Putamen (tissue), 1 donor: ENCODE results near the gene TSPYL2.
A peak's percentile ranks its signal among the peaks of the same experiment; 100 is the strongest.

Experiments used
- DNase-seq: peaks from one replicate; pipeline ENCODE4 v3.0.0-alpha.2; 2016; ENCODE audit warnings: low spot score

Gene TSPYL2

DNA sequence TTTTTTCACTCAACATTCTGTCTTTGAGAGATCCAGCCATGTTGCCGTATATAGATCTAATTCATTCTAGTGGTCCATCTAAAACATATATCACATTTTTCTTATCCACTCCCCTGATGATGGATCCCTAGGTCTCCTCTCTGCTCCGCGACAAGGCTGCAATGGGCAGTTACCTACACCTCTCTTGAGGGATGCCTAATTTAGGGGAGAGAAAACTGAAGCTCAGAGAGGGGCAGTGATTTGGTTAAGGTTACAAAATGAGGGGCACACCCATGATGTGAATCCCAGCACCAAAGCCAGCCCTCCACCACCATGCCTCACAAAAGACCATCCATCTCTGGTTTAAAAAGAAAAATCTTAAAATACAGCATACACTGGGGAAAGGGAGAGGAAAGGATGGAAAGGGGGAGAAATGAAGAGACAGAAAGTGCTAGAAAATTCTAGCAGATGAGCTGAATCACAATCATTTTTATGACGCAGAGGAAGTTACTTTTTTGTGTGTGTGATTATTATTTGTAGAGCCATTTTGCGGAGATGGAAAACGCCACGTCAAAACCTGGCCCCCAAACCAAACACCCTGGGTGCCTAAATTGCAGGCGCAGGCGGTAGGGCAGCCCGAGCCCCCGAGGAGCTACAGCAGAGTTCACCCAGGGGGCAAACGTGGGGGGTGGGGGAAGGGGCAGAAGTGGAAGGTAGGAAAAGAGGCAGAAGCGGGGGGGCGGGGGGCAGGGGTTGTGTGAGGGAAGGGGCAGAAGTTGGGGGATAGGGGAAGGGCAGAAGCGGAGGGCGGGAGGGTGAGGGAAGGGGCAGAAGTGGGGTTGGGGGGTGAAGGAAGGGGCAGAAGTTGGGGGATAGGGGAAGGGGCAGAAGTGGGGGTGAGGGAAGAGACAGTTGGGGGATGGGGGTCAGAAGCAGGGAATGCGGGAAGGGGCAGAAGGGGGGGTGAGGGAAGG, 1.3 kb upstream of the TSPYL2 start:
- DNase-seq, result no peak

DNA sequence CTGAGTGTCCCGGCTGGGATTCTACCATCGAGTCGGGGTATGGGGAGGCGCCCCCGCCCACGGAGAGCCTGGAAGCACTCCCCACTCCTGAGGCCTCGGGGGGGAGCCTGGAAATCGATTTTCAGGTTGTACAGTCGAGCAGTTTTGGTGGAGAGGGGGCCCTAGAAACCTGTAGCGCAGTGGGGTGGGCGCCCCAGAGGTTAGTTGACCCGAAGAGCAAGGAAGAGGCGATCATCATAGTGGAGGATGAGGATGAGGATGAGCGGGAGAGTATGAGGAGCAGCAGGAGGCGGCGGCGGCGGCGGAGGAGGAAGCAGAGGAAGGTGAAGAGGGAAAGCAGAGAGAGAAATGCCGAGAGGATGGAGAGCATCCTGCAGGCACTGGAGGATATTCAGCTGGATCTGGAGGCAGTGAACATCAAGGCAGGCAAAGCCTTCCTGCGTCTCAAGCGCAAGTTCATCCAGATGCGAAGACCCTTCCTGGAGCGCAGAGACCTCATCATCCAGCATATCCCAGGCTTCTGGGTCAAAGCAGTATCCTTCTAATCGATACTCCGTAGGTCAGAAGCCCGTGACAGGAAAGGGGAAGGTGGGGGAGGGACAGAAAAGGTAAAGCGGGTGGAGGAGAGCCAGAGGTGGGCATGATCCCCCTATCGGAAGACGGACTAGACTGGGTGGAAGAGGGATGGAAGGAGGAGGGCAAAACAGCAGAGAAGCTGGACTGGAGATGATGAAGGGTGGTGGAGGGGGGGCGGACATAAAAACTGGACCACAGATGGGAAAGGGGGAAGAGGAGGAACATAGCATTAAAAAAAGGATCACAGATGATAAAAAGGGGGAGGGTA, 828 bp downstream of the TSPYL2 start:
- DNase-seq, result no peak

- no peak for DNase-seq
Measured at GRCh38 chrX:53084043-53084570, 1.9 kb downstream of the TSPYL2 start.

- DNase-seq, result no peak
Measured at GRCh38 chrX:53084863-53085262, 2.7 kb downstream of the TSPYL2 start.

GRCh38 chrX:53085661-53086229, 3.6 kb downstream of the TSPYL2 start:
- no peak for DNase-seq

GRCh38 chrX:53086464-53086863, 4.3 kb downstream of the TSPYL2 start:
- no peak for DNase-seq

DNA sequence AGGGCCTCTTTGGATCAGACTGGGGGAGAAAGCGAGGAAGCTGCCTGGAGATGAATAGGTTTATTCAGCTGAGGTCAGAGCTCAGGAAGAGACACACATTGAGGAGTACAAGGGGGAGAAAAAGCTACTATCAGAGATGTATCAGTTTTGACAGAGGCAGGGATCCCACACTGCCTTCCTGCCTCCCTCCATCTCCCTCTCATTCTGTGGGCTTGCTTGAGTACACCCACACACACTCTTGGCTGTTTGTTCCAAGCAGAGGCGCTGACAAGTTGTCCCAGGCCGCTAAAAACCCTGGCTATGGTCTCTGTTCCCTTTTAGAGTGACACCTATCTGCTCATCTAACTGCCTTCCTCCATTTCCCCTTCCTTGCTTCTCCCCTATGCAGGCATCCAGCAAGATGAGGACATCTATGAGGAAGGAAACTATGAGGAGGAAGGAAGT, 5.2 kb downstream of the TSPYL2 start:
- DNase-seq, result no peak

GRCh38 chrX:53088136-53088974, 6.2 kb downstream of the TSPYL2 start:
- DNase-seq, result peak; percentile 74

- no peak for DNase-seq
Measured at GRCh38 chrX:53089224-53089842, 7.2 kb downstream of the TSPYL2 start.

- no peak for DNase-seq
Measured at GRCh38 chrX:53089925-53090324, 7.8 kb downstream of the TSPYL2 start.

DNA sequence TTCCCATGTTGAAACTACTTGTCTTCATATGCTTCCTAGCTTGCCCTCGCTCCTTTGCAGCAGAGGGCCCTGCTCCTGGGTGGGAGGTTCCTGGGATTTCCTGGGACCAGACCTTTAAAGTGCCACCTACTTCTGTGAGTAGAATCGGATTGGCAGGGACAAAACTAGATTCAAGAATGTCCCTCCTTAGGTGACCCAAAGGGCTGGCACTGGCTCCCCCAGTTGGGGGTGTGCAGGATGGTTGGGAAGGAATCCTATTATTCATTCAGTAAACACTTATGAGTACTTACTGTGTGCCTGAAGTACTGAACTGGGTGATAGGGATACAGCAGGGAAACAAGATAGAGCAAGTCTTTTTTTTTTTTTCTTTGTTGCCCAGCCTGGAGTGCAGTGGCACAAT, 9.2 kb downstream of the TSPYL2 start:
- DNase-seq, result no peak

- peak; percentile 57 for DNase-seq
Measured at GRCh38 chrX:53093177-53093655, 11.0 kb downstream of the TSPYL2 start.

DNA sequence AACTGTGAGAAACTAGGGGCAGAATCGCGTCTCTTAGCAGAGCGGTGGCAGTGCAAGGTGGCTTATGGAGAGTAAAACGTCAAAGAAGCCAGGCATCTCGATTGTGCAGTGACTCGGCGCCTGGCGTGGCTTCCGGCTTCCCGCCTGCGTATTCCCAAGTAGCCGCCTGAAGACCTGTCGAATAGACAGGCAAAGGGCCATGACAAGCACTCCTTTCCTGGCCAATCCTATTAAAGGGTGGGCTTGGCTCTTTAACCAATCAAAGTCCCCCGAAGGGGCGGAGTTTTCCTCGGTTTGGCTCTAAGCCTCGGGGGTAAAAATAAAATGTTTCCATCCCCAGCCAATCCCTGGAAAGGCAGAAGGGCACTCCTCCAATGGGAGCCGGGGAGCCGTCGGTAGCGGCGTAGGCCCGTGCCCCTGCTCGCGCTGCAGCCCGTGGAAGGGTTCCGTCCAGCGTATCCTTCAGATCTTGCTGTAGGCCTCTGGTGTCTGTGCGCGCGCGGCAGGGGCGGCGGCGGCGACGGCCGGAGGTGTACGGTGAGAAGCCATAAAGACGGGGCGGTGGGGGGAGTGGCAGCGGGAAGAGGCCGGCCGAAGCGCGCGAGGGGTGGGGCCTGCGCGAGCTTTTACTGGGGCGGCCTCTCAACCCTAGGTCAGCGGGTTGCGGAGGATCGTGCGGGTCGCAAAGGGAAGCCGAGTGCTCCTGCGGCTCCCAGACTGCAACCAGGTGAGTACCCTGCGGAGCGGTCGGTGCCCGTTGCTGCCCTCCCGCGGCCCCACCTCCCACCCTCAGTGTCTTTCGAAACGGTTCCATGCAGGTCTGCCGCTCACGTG, 11.8 kb downstream of the TSPYL2 start, which contains the start of gene KANTR:
TSS of gene KANTR (plus strand) at position 395 of the 834 bp plus-strand sequence. CDS start 30,131 bp downstream, outside the sequence.
- peak; percentile 91 for DNase-seq

- no peak for DNase-seq
Measured at GRCh38 chrX:53094582-53094905, 12.4 kb downstream of the TSPYL2 start.

DNA sequence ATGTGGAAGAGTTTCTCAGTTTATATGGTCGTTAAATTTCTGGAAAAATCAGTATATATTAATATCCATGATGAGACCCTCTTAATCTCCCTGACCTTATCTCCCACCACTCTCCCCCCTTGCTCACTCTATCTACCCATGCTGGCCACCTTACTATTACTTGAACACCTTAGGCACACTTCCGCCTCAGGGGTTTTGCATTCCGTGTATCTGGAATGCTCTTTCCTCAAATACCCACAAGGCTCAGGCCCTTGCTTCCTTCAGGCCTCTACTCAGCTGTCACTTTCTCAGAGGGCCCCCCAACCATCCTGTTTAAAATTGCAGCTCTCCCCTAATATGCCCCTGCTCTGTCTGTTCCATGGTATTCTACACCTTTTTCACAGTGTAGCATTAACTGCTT, 13.6 kb downstream of the TSPYL2 start:
- no peak for DNase-seq

DNA sequence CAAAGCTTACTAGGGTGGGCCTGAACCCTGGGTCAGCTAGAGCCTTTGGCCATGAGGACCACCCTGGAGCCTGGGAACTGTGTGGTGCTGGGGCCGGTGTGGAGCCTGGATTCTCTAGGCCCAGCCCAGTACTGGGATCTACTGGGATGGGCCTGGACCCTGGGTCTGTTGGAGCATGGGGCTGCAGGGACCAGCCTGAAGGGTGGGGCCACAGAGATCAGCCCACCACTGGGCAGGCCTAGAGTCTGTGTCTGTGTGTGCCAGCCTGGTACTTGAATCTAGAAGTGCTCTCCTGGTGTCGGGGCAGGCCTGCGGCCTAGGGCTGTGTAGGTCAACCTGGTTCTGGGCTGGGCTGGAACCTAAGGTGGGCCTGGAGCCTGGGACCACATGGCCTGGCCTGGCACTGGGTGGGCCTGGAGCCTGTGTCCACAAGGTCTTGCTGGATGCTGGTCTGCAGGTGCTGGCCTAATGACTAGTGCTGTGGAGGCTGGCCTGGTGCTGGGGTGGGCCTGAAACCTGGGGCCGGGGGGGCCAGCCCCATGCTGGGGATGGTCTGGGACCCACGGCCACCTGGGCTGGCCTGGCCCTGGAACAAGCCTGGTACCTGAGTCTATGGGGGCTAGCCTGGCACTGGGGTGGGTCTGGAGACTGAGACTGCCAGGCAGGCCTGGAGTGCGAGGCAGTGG, 32.8 kb downstream of the TSPYL2 start:
- DNase-seq, result no peak

DNA sequence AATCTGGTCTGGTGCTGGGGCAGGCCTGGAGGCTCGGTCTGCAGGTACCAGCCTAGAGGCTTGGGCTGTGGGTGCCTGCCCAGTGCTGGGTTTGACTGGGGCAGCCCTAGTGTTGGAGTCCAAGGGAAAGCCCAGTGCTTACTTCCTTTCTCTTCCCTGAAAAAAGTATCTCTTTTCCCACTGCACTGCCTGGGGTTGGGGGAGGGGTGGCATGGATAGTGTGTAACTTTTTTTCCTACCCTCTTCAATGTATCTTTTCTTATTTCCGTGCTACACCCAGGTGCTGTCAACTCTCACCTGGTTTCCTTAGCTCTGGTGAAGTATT, 33.3 kb downstream of the TSPYL2 start:
- no peak for DNase-seq

DNA sequence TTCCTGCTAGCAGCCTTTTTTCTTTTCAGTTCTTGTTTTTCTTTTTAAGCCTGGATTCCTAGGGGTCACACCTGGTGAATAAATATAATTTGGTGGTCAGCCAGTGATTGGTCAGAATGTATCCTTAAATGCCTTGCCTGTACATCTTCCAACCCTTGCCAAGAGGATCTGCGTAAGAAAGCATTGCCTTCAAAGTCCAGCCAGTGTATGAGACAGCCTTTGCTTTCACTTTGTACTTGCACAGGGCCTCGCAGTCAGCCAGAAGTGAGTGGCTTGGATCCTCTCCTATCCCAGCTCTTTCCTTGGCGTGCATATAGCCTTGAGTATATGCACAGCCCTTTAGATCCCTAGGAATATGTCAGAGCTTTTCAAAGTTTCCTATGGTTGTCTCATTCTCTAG, 33.9 kb downstream of the TSPYL2 start:
- DNase-seq, result peak; percentile 0

GRCh38 chrX:53122013-53122412, 39.8 kb downstream of the TSPYL2 start:
- peak; percentile 1 for DNase-seq
